CD8-positive, alpha-beta memory T cell (primary cell): ENCODE measurements around the gene GSDMA. TPM values are rescaled to one million over a fixed set of nuclear protein-coding genes. Genes with fewer than 3 reads are reported as not detected.
A peak's percentile ranks its signal among the peaks of the same experiment; 100 is the strongest.
"Not testable (repeated sequence)": the region's sequence is repeated elsewhere in the genome, so short reads cannot be mapped to it uniquely, and the experiment has no call there.

Source experiments
- CTCF ChIA-PET: fragments of 350-600 bp; sonication (Branson Sonifier 250); formaldehyde crosslinking; loops from one replicate; lab custom pipeline; 2021; ENCODE audit warnings: antibody characterized with exemption; lab: Charles Lee
- POLR2A ChIA-PET: fragments of 350-600 bp; sonication (Branson Sonifier 250); formaldehyde crosslinking; loops from one replicate; lab custom pipeline; 2021; ENCODE audit warnings: antibody characterized with exemption; lab: Charles Lee
- DNase-seq, 5 donors: peaks; one replicate each; pipeline versions ENCODE4 v3.0.0 to v3.0.0-alpha.2; 2020 to 2022; ENCODE audit warnings: mixed read lengths in 1 of 5
- H3K27ac ChIP-seq: one replicate; pipeline ENCODE4 v1.7.0; 2013; ENCODE audit warnings: low read depth, mild to moderate bottlenecking, low read length, moderate library complexity
- H3K27me3 ChIP-seq: 2 replicates; pipeline ENCODE4 v1.7.0; 2013; ENCODE audit warnings: low read length, mild to moderate bottlenecking; ENCODE audit not compliant: insufficient read depth, poor library complexity, severe bottlenecking
- H3K36me3 ChIP-seq: 2 replicates; pipeline ENCODE4 v1.7.0; 2013; ENCODE audit warnings: mild to moderate bottlenecking, low read length, moderate library complexity; ENCODE audit not compliant: insufficient read depth
- H3K4me1 ChIP-seq: 2 replicates; pipeline ENCODE4 v1.7.0; 2013; ENCODE audit warnings: mild to moderate bottlenecking, low read length, moderate library complexity; ENCODE audit not compliant: insufficient read depth
- H3K4me3 ChIP-seq: 2 replicates; pipeline ENCODE4 v1.7.0; 2013; ENCODE audit warnings: mild to moderate bottlenecking, low read length
- H3K9me3 ChIP-seq: 2 replicates; pipeline ENCODE4 v1.7.0; 2013; ENCODE audit warnings: mild to moderate bottlenecking, low read length
- H3K27ac Mint-ChIP-seq, 8 donors: one replicate each; pipeline ENCODE4 v1.8.0; 2020 to 2021; ENCODE audit warnings: mixed read lengths in 8 of 8, mild to moderate bottlenecking in 6 of 8, inconsistent platforms in 3 of 8, moderate library complexity in 3 of 8
- H3K27me3 Mint-ChIP-seq, 2 donors: one replicate each; pipeline ENCODE4 v1.8.0; 2020 to 2021; ENCODE audit warnings: mixed read lengths in 2 of 2, mild to moderate bottlenecking in 1 of 2, moderate library complexity in 1 of 2
- H3K36me3 Mint-ChIP-seq, 3 donors: one replicate each; pipeline ENCODE4 v1.8.0; 2020 to 2021; ENCODE audit warnings: mixed read lengths in 3 of 3, inconsistent platforms in 1 of 3, mild to moderate bottlenecking in 1 of 3
- H3K4me1 Mint-ChIP-seq, 3 donors: one replicate each; pipeline ENCODE4 v1.8.0; 2020 to 2021; ENCODE audit warnings: mixed read lengths in 3 of 3, inconsistent platforms in 1 of 3, mild to moderate bottlenecking in 1 of 3
- H3K4me3 Mint-ChIP-seq, 7 donors: one replicate each; pipeline ENCODE4 v1.8.0; 2020 to 2021; ENCODE audit warnings: mixed read lengths in 7 of 7, mild to moderate bottlenecking in 6 of 7, moderate library complexity in 4 of 7, inconsistent platforms in 2 of 7
- H3K9me3 Mint-ChIP-seq, 5 donors: one replicate each; pipeline ENCODE4 v1.8.0; 2020 to 2022; ENCODE audit warnings: mixed read lengths in 5 of 5, mild to moderate bottlenecking in 3 of 5, moderate library complexity in 2 of 5, inconsistent platforms in 1 of 5
- polyA plus RNA-seq: library from polyadenylated mRNA; unstranded; fragments of 300-500 nt; fragmentation: Illumina TruSeq; gene quantifications from one replicate; pipeline ENCODE4 v1.2.3, GENCODE V29; 2021
- total RNA-seq, 2 experiments: library from RNA; stranded (reverse); gene quantifications; one replicate each; pipeline ENCODE4 v1.2.3, GENCODE V29; 2021

The GSDMA gene
- total and polyA plus RNA-seq, 3 experiments from 2014 or later = 0.14 TPM; not detected in 2

DNA sequence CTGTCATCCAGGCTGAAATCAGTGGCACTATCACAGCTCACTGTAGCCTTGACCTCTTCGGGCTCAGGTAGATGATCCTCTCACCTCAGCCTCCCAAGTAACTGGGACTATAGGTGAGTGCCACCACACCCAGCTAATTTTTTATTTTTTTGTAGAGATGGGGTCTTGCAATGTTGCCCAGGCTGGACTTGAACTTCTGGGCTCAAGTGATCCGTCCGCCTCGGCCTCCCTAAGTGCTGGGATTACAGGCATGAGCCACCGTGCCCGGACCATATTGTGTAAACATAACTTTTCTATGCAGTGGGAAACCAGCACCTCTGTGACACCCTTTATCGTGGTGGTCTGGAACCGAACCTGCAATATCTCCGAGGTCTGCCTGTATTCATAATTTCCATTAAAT lies 41.3 kb downstream of the GSDMA start:
- H3K9me3 ChIP-seq = no peaks in the 10 kb centered on the region
- ChIA-PET CTCF (interaction anchor here (0.9 kb wide), 1 partner anchor 24 kb away, joined by 3 read pairs; the partner anchor contains the start of gene PSMD3), POLR2A (no interaction called here)
- H3K27ac ChIP-seq = no peak overlapping the region
- no peaks in the 10 kb centered on the region for H3K36me3 ChIP-seq
- H3K4me3 Mint-ChIP-seq = no peak overlapping the region
- no peaks in the 10 kb centered on the region for H3K9me3 Mint-ChIP-seq
- peaks cover 0 to 2% of the 10 kb centered on the region in 2 donors for H3K27me3 Mint-ChIP-seq
- DNase-seq = no peak
- H3K27me3 ChIP-seq = no peaks in the 10 kb centered on the region
- no peaks in the 10 kb centered on the region for H3K4me1 Mint-ChIP-seq
- no peak overlapping the region for H3K4me3 ChIP-seq
- H3K36me3 Mint-ChIP-seq = no peaks in the 10 kb centered on the region
- no peaks in the 10 kb centered on the region for H3K4me1 ChIP-seq
- H3K27ac Mint-ChIP-seq = no peak overlapping the region

DNA sequence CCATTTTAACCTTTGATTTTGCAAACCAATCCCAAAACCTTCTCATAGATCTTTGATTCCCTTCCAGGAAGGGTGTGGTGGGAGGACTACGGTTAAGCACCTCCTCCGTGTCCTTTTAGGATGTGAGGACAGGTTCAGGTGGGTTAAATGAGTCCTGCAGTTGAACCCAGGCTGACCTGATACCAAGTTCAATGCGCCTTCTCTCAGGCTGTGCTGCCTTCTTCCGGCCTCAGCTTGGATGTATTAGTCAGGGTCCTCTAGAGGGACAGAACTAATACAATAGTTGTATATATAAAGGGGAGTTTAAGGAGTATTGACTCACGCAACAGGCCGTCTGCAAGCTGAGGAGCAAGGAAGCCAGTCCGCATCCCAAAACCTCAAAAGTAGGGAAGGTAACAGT lies 41.9 kb downstream of the GSDMA start:
- no peak for DNase-seq
- Mint-ChIP-seq H3K27me3 (peaks cover 0 to 2% of the 10 kb centered on the region in 2 donors), H3K4me1 (no peaks in the 10 kb centered on the region), H3K4me3 (no peak overlapping the region), H3K36me3 (no peaks in the 10 kb centered on the region), H3K9me3 (no peaks in the 10 kb centered on the region), H3K27ac (peak overlapping the region in 1 of 8 donors; percentile 23)
- H3K4me3 ChIP-seq = no peak overlapping the region
- no peaks in the 10 kb centered on the region for H3K4me1 ChIP-seq
- POLR2A ChIA-PET = no interaction called here
- H3K9me3 ChIP-seq = no peaks in the 10 kb centered on the region
- CTCF ChIA-PET = interaction anchor here (0.9 kb wide), 1 partner anchor 22 kb away, joined by 3 read pairs; no protein-coding TSS in a partner anchor
- no peak overlapping the region for H3K27ac ChIP-seq
- H3K36me3 ChIP-seq = no peaks in the 10 kb centered on the region
- no peaks in the 10 kb centered on the region for H3K27me3 ChIP-seq

DNA sequence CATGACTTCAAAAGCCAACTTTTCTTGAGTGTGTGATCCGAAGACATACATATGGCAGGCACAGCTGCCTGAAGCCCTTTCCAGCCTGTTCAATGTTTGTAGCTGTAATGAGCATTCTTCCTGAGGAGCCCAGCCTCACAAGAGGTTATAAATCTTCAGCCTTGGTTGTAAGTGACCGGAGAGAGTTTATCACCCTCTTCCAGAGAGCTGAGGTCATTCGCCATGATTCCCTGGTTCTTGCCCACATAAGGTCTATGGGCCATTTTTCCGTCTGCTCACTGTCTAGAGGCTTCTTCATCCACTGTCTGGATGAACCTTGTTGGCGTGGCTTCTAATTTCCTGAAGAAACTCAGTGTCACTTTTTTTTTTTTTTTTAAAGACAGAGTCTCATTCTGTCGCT lies 42.7 kb downstream of the GSDMA start:
- Histone ChIP-seq H3K9me3 (no peaks in the 10 kb centered on the region), H3K4me1 (no peaks in the 10 kb centered on the region), H3K27me3 (no peaks in the 10 kb centered on the region), H3K36me3 (no peaks in the 10 kb centered on the region), H3K4me3 (no peak overlapping the region), H3K27ac (no peak overlapping the region)
- no peak overlapping the region for H3K27ac Mint-ChIP-seq
- H3K4me1 Mint-ChIP-seq = peaks cover 0 to 6% (median 4%) of the 10 kb centered on the region in 3 donors
- no peak for DNase-seq
- peaks cover 0 to 2% of the 10 kb centered on the region in 2 donors for H3K27me3 Mint-ChIP-seq
- no peaks in the 10 kb centered on the region for H3K36me3 Mint-ChIP-seq
- no peak overlapping the region for H3K4me3 Mint-ChIP-seq
- CTCF ChIA-PET = interaction anchor here (0.9 kb wide), 1 partner anchor 21 kb away, joined by 3 read pairs; no protein-coding TSS in a partner anchor
- H3K9me3 Mint-ChIP-seq = no peaks in the 10 kb centered on the region
- POLR2A ChIA-PET = no interaction called here

DNA sequence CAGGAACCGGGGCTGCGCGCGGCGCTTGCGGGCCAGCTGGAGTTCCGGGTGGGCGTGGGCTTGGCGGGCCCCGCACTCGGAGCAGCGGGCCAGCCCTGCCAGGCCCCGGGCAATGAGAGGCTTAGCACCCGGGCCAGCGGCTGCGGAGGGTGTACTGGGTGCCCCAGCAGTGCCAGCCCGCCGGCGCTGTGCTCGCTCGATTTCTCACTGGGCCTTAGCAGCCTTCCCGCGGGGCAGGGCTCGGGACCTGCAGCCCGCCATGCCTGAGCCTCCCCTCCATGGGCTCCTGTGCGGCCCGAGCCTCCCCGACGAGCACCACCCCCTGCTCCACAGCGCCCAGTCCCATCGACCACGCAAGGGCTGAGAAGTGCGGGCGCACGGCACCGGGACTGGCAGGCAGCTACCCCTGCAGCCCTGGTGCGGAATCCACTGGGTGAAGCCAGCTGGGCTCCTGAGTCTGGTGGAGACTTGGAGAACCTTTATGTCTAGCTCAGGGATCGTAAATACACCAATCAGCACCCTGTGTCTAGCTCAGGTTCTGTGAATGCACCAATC lies 48.2 kb downstream of the GSDMA start:
- H3K4me3 Mint-ChIP-seq, H3K36me3 ChIP-seq, H3K4me1 ChIP-seq, H3K27me3 ChIP-seq, H3K27ac ChIP-seq, H3K27ac Mint-ChIP-seq, H3K36me3 Mint-ChIP-seq, DNase-seq, H3K9me3 ChIP-seq, H3K27me3 Mint-ChIP-seq, H3K4me3 ChIP-seq, H3K9me3 Mint-ChIP-seq, POLR2A ChIA-PET: not testable (repeated sequence)
- CTCF ChIA-PET = interaction anchor here (0.9 to 3.2 kb wide), 2 partner anchors 17 to 102 kb away, joined by 3 to 23 read pairs; no protein-coding TSS in a partner anchor
- peaks cover 6 to 19% (median 10%) of the 10 kb centered on the region in 3 donors for H3K4me1 Mint-ChIP-seq

DNA sequence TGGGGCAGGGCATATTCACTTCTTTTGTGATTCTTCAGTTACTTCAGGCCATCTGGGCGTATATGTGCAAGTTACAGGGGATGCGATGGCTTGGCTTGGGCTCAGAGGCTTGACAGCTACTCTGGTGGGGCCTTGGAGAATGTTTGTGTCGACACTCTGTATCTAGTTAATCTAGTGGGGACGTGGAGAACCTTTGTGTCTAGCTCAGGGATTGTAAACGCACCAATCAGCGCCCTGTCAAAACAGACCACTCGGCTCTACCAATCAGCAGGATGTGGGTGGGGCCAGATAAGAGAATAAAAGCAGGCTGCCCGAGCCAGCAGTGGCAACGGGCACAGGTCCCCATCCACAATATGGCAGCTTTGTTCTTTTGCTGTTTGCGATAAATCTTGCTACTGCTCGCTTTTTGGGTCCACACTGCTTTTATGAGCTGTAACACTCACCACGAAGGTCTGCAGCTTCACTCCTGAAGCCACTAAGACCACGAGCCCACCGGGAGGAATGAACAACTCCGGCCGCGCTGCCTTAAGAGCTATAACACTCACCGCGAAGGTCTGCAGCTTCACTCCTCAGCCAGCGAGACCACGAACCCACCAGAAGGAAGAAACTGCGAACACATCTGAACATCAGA lies 49.3 kb downstream of the GSDMA start:
- H3K4me1 ChIP-seq, H3K9me3 Mint-ChIP-seq, POLR2A ChIA-PET, H3K36me3 ChIP-seq, H3K9me3 ChIP-seq, H3K27ac Mint-ChIP-seq, H3K27me3 Mint-ChIP-seq, H3K27ac ChIP-seq, H3K4me3 ChIP-seq, H3K4me3 Mint-ChIP-seq, H3K27me3 ChIP-seq, DNase-seq, H3K36me3 Mint-ChIP-seq: not testable (repeated sequence)
- peaks cover 6 to 19% (median 10%) of the 10 kb centered on the region in 3 donors for H3K4me1 Mint-ChIP-seq
- CTCF ChIA-PET = interaction anchor here (1.6 to 5.6 kb wide), 8 partner anchors 10 to 281 kb away, joined by 3 to 63 read pairs (median 14); no protein-coding TSS in a partner anchor

DNA sequence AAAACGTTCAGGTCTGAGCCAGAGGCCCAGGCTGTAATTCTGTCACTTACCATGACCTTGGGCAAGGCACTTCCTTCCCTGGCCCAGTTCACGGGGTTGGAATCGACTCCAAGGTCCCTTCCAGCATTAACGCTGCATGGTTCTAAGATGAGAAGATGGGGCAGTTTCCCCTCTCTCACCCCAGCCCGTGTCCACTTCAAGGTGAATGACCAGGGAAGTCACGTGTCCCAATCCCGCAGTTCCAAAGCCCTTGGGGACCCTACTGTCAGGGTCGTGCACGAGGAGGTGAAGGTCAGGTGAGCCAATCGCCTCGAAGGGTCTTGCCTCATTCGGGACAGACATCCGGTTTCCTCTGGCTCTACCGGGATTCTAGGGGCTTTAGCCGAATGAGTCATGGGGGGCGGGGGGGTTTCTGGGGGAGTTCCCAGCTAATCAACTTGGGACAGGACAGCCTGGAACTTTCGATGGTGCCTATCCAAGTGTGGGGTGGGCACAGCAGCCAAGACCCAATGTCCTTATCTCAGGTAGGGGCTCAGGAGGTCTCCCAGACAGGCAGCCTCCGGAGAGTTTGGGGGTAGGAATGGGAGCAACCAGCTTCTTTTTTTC lies 51.7 kb downstream of the GSDMA start:
- Mint-ChIP-seq H3K4me1 (peaks cover 6 to 19% (median 10%) of the 10 kb centered on the region in 3 donors), H3K27me3 (peaks cover 2 to 5% of the 10 kb centered on the region in 2 donors), H3K27ac (peak overlapping the region in 1 of 8 donors; percentile 76), H3K36me3 (peaks cover 0 to 10% (median 2%) of the 10 kb centered on the region in 3 donors), H3K4me3 (no peak overlapping the region), H3K9me3 (no peaks in the 10 kb centered on the region)
- Histone ChIP-seq H3K4me3 (no peak overlapping the region), H3K27ac (no peak overlapping the region), H3K27me3 (no peaks in the 10 kb centered on the region), H3K36me3 (no peaks in the 10 kb centered on the region), H3K9me3 (no peaks in the 10 kb centered on the region), H3K4me1 (peaks cover 4% of the 10 kb centered on the region)
- DNase-seq = no peak
- CTCF ChIA-PET = interaction anchor here (1.0 to 5.6 kb wide), 6 partner anchors 12 to 175 kb away, joined by 3 to 63 read pairs (median 4); partner anchors contain the start of gene MED24
- POLR2A ChIA-PET = interaction anchor here (0.5 kb wide), 1 partner anchor 383 kb away, joined by 6 read pairs; no protein-coding TSS in a partner anchor

DNA sequence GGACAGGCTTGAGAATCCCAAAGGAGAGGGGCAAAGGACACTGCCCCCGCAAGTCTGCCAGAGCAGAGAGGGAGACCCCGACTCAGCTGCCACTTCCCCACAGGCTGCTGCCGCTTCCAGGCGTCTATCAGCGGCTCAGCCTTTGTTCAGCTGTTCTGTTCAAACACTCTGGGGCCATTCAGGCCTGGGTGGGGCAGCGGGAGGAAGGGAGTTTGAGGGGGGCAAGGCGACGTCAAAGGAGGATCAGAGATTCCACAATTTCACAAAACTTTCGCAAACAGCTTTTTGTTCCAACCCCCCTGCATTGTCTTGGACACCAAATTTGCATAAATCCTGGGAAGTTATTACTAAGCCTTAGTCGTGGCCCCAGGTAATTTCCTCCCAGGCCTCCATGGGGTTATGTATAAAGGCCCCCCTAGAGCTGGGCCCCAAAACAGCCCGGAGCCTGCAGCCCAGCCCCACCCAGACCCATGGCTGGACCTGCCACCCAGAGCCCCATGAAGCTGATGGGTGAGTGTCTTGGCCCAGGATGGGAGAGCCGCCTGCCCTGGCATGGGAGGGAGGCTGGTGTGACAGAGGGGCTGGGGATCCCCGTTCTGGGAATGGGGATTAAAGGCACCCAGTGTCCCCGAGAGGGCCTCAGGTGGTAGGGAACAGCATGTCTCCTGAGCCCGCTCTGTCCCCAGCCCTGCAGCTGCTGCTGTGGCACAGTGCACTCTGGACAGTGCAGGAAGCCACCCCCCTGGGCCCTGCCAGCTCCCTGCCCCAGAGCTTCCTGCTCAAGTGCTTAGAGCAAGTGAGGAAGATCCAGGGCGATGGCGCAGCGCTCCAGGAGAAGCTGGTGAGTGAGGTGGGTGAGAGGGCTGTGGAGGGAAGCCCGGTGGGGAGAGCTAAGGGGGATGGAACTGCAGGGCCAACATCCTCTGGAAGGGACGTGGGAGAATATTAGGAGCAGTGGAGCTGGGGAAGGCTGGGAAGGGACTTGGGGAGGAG lies 52.5 kb downstream of the GSDMA start, which contains the start of gene CSF3:
Gene CSF3, plus strand, starts transcription at position 436 of the 993 bp plus-strand sequence. Its CDS starts 35 bp downstream, at position 471.
- Mint-ChIP-seq H3K27ac (no peak within 1 kb of the TSS), H3K4me1 (peaks cover 5 to 15% (median 6%) of the 10 kb centered on the region in 3 donors), H3K4me3 (peak within 1 kb of the TSS in 1 of 7 donors; percentile 65), H3K27me3 (peaks cover 2 to 5% of the 10 kb centered on the region in 2 donors), H3K9me3 (no peaks in the 10 kb centered on the region), H3K36me3 (peaks cover 0 to 19% (median 2%) of the 10 kb centered on the region in 3 donors)
- CTCF ChIA-PET = interaction anchor here (0.9 to 5.6 kb wide), 7 partner anchors 11 to 174 kb away, joined by 3 to 63 read pairs (median 3); no protein-coding TSS in a partner anchor
- peaks cover 4% of the 10 kb centered on the region for H3K4me1 ChIP-seq
- POLR2A ChIA-PET = interaction anchor here (0.5 to 0.6 kb wide), 2 partner anchors 51 to 382 kb away, joined by 3 to 6 read pairs; no protein-coding TSS in a partner anchor
- H3K36me3 ChIP-seq = peaks cover 6% of the 10 kb centered on the region
- no peak within 1 kb of the TSS for H3K27ac ChIP-seq
- DNase-seq = no peak
- H3K9me3 ChIP-seq = no peaks in the 10 kb centered on the region
- no peaks in the 10 kb centered on the region for H3K27me3 ChIP-seq
- H3K4me3 ChIP-seq = no peak within 1 kb of the TSS
